ENCODE results near the gene MAL. TPM values are rescaled to one million over a fixed set of nuclear protein-coding genes. Genes with fewer than 3 reads are reported as not detected.

The MAL gene
- total RNA-seq, 1 experiment from 2014 or later = not detected

GRCh38 chr2:95048825-95049682 lies 23.5 kb downstream of the MAL start:
- no peak for DNase-seq (ENCODE audit: low spot score)

DNA sequence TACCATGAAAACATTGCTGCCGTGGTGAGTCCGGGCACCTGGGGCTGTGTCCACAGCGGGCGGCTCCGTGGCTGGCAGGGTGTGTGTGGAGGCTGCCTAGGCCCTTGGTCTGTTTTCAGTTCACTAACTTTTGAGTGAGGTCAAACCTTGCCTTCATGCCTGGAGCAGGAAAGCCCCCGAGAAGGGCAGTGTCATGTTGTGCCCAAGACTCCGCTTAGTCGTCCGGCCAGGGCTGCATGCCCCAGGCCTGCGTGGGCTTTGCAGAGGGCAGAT lies 24.1 kb downstream of the MAL start:
- DNase-seq (ENCODE audit: low spot score) = no peak

DNA sequence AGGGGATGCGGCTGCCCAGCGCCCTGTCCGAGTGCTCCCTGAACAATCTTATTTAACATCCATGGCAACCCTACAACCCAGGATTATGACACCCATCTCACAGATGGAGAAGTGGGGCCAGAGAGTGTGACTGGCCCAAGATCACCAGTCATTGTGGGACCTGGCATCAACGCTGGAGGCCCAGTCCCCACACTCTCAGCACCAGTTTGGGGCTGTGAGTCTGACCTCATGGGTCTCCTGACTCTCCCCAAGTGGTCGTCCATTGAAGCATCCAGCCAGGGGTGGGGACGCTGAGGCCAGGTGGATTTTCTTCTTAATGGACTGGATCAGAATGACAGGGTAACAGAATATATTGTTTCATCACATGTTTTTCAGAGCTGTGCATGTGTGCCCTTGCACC lies 24.5 kb downstream of the MAL start:
- DNase-seq (ENCODE audit: low spot score) = no peak

DNA sequence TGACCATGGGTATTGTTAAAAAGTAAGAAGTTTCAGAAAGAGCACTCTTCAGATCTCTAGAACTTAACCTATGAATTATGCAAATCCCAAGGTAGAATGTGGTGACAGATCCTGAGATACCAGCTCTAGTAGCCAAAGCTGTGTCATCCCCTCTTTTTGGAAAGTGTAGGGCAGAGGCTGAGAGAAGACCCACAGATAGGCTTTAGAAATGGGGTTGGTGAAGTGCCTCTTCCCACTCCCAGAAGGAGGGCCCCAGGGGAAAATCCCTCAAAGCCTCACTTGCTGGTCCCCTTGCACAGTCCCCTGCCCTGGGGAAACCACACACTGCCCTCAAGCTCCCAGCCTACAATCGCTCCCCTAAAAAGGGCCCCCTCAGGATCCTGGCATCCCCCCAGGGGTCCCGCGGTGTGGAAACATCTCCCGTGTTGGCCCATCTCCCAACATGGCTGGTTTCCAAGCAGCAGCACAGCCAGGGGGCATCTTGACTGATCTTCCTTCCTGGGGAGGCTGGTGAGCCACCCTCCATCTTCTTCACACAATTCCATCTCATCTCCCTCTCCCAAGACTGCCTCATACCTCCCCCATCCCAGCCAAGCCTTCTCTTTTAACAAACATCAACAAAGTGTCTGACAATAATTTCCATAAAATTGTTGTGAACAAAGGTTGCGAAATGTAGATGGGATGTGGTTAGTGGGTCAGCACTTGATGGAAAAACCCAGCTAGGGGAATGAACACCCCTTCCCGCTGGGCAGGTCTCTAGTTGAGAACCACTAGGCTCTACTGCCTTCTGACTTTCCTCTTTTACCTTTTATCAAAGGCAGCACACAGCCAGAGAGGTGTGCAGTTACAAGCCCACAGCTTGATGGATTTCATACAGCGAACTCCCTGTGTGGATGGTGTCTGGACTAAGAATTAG lies 25.1 kb downstream of the MAL start:
- DNase-seq (ENCODE audit: low spot score) = no peak

DNA sequence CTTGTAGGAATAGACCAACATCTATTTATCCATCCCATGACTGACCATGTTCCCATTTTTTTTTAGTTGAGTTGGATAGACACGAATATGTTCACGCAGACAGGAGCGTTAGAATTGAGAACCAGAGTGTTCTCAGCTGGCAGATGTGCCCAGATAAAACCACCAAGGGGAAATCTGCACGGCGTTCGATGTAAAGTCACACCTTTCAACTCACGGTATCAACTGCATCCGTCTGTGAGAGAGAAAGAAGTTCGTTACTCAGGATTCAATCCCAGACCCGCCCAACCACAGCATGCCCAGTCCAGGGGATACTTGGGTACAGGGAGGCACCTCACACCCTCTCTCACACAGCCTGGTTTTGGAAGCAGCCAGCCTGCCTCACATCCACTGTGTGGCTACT lies 26.1 kb downstream of the MAL start:
- no peak for DNase-seq (ENCODE audit: low spot score)

DNA sequence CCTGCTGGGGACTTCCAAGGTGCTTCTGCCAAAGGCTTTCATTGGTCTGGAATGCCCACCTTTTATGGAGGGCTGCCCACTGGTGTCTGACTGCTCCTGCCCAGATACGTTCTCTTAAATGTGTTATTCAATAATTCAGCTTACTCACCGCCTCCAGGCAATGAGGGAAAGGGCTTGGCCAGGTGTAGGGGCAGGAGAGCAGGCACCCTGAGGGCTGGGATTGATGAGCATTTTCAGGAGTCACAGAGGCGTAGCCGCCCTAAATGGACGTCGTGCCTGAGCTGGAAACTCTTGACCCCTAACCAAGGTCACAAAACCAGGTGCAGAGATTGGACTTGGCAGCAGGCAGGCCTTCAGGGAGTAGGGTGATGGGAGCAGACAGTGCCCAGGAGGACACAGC lies 26.8 kb downstream of the MAL start:
- no peak for DNase-seq (ENCODE audit: low spot score)

- DNase-seq (ENCODE audit: low spot score) = no peak
These were observed 27.4 kb downstream of the MAL start for GRCh38 chr2:95052804-95053479.

DNA sequence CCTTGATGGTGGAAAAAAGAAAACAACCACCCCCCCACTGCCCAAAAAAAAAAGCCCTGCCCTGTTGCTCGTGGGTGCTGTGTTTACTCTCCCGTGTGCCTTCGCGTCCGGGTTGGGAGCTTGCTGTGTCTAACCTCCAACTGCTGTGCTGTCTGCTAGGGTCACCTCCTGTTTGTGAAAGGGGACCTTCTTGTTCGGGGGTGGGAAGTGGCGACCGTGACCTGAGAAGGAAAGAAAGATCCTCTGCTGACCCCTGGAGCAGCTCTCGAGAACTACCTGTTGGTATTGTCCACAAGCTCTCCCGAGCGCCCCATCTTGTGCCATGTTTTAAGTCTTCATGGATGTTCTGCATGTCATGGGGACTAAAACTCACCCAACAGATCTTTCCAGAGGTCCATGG lies 28.0 kb downstream of the MAL start:
- DNase-seq (ENCODE audit: low spot score) = no peak

- no peak for DNase-seq (ENCODE audit: low spot score)
These were observed 28.5 kb downstream of the MAL start for GRCh38 chr2:95054016-95054415.

DNA sequence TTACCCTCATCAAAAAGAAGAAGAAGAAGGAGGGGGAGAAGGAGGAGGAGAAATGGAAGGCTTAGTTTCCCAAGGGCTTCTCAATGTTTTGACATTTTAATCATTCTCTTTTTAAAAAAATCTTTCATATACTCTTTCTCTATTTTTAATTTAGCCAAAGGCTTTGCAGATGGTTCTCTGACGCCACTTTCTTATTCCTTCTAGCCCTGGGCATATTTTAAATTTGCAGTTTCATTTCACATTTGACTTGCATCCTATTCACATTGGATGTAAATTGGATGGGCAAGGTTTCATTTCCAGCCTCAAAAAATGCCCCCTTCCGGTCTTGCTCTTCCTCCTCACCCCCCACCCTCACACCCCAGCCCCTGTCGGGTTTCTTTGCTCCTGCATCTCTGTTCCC lies 29.8 kb downstream of the MAL start:
- DNase-seq (ENCODE audit: low spot score) = no peak

- DNase-seq (ENCODE audit: low spot score) = no peak
These were observed 30.5 kb downstream of the MAL start for GRCh38 chr2:95056044-95056443.

- DNase-seq (ENCODE audit: low spot score) = no peak
These were observed 31.3 kb downstream of the MAL start for GRCh38 chr2:95056461-95057459.

DNA sequence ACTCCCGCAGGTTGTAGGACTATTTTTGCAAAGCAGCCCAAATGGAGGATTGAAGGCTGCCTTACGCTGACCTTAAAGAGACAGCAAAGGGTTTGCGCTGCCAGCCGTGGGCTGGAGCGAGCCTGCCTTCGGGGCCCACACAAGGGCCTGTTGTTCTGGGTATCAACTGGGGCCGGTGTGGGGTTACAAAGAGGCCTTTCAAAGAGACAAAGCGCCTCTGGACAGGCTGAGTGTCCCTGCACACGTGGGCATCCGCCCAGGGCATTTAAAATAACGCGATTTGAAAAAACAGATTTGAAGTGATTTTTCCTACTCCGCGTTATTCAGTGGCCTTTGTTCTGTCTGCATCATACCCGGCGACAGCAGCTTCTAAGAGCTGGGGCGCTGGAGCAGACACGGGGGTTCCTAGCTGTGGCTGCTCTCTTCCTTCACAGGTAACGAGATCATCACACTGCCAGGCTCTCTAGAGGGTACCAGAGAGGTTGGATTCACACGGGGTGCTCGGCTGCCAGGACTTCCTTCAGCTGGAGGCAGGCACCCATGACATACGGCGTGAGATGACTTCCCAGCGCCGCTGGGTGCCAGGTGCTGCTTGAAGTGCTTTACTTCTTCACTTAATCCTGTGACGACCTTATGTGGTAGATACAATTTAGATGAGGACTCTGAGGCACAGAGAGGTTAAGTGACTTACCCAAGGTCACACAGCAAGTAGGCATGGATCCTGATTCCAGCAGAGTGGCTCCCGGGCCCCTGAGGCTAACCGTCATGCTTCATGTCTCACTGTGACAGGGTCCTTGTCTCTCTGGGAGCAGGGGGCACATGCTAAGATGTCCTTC lies 32.2 kb downstream of the MAL start:
- no peak for DNase-seq (ENCODE audit: low spot score)

DNA sequence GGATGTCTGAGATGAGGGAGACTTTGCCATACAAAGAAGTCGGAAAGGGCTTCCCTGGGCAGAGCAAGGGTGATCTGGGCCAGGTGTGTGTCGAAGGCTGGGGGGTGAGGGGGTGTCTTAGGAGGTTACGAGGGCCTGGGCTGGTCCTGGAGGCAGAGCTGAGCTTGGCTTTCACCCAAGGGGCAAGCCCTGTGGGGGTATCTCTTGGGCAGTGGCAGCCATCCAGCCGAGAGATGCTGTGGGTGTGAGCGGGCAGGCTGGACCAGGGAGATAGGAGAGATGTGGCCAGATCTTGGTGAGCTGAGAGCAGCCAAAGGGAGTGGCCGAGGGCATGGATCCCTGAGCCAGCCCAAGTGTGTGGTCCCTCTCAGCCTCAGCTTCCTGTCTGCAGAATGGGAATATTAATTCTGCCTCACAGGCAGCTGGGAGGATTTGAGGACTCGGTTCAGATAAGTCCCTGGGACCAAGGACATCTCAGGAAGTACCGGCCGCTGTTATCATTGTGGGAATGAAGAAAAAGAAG lies 33.0 kb downstream of the MAL start:
- no peak for DNase-seq (ENCODE audit: low spot score)

DNA sequence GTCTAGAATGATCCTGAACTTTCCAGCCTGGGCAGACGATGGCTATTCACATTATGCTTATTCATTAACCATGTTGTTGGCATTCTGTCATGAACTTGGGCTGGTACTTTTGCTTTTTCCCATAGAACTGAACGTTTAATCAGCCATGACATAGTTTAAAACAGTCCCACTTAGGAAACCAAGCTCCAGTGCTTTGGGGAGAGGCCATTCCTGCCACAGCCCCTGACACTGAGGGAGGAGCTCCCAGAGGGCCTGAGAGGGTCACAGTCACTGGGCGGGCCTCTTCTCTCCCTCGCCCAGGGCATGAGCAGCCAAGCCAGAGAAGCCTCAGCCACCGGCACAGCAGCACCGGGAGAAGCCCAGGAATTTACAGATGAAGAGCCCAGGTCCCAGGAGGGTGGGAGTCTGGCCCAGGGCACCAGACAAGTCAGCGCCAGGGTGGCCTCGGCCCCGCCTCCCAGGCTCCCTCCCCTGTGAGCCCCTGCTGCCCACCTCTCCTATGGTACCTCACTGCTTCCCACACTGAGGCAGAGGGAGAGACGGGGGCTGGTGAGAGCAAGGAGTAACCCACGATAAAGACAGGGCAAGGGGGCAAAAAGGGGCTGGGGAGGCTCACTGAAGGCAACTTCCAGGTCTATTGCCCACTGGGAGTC lies 33.6 kb downstream of the MAL start:
- DNase-seq (ENCODE audit: low spot score) = no peak

GRCh38 chr2:95059656-95060370 lies 34.3 kb downstream of the MAL start:
- no peak for DNase-seq (ENCODE audit: low spot score)

GRCh38 chr2:95060446-95061118 lies 35.1 kb downstream of the MAL start:
- no peak for DNase-seq (ENCODE audit: low spot score)

- no peak for DNase-seq (ENCODE audit: low spot score)
These were observed 35.6 kb downstream of the MAL start for GRCh38 chr2:95061119-95061512.

Measured in H4 (cell line).